CD14-positive monocyte (primary cell): ENCODE measurements around the gene GSTK1. TPM values are rescaled to one million over a fixed set of nuclear protein-coding genes. Genes with fewer than 3 reads are reported as not detected.

Experiments used
- DNase-seq, 3 donors: peaks; one replicate each; pipeline ENCODE4 v3.0.0-alpha.2; 2011 to 2022
- H2AFZ ChIP-seq: 2 replicates; pipeline ENCODE4 v1.6.0; 2012; ENCODE audit warnings: mild to moderate bottlenecking, low read depth, low read length, inconsistent platforms; ENCODE audit not compliant: insufficient read depth, poor library complexity, severe bottlenecking
- H3K27ac ChIP-seq, 2 donors: 1 replicate in 1 of 2; 2 replicates in 1 of 2; pipeline ENCODE4 v1.5.1; 2012 to 2013; ENCODE audit warnings: low read length in 2 of 2, control low read depth in 1 of 2, inconsistent platforms in 1 of 2, low read depth in 1 of 2, mild to moderate bottlenecking in 1 of 2
- H3K27me3 ChIP-seq, 2 donors: one replicate each; pipeline versions ENCODE4 v1.6.0 to v1.6.1; 2011 to 2013; ENCODE audit warnings: low read length in 2 of 2; ENCODE audit not compliant: control insufficient read depth in 2 of 2, insufficient read depth in 2 of 2
- H3K36me3 ChIP-seq, 2 donors: replicated peaks in 1 of 2; 1 replicate in 1 of 2; 2 replicates in 1 of 2; pipeline versions ENCODE4 v1.5.1 to v1.6.1; 2012 to 2013; ENCODE audit warnings: low read length in 2 of 2, control low read depth in 1 of 2, inconsistent platforms in 1 of 2, mild to moderate bottlenecking in 1 of 2; ENCODE audit not compliant: insufficient read depth in 2 of 2, control insufficient read depth in 1 of 2
- H3K4me1 ChIP-seq, 2 donors: 1 replicate in 1 of 2; 2 replicates in 1 of 2; pipeline versions ENCODE4 v1.5.1 to v1.6.1; 2012 to 2013; ENCODE audit warnings: low read length in 2 of 2, control low read depth in 1 of 2, inconsistent platforms in 1 of 2, mild to moderate bottlenecking in 1 of 2, moderate library complexity in 1 of 2; ENCODE audit not compliant: insufficient read depth in 2 of 2, control insufficient read depth in 1 of 2
- H3K4me2 ChIP-seq: replicated peaks from 2 replicates; pipeline ENCODE3; 2012; ENCODE audit warnings: low read length, moderate library complexity, mild to moderate bottlenecking; ENCODE audit not compliant: poor library complexity, severe bottlenecking; ENCODE audit errors: extremely low read depth
- H3K4me3 ChIP-seq, 3 experiments: fragments of 200-600 bp in 1 of 3; sonication (generic) in 1 of 3; replicated peaks in 1 of 3; 1 replicate in 2 of 3; 2 replicates in 1 of 3; pipeline ENCODE4 v1.5.1; 2011 to 2013; ENCODE audit warnings: low read length in 3 of 3, mild to moderate bottlenecking in 3 of 3, control low read depth in 2 of 3, low read depth in 2 of 3, inconsistent platforms in 1 of 3, moderate library complexity in 1 of 3
- H3K79me2 ChIP-seq: 2 replicates; pipeline ENCODE4 v1.6.0; 2012; ENCODE audit warnings: mild to moderate bottlenecking, control low read depth, inconsistent platforms, low read length, moderate library complexity; ENCODE audit not compliant: insufficient read depth
- H3K9ac ChIP-seq: 2 replicates; pipeline ENCODE4 v1.6.0; 2017; ENCODE audit warnings: low read length, mild to moderate bottlenecking; ENCODE audit not compliant: insufficient read depth, poor library complexity, severe bottlenecking
- H3K9me3 ChIP-seq, 2 donors: replicated peaks in 1 of 2; 1 replicate in 1 of 2; 2 replicates in 1 of 2; pipeline versions ENCODE4 v1.5.1 to v1.6.1; 2012 to 2013; ENCODE audit warnings: low read length in 2 of 2, control low read depth in 1 of 2; ENCODE audit not compliant: control insufficient read depth in 1 of 2, insufficient read depth in 1 of 2
- H4K20me1 ChIP-seq: 2 replicates; pipeline ENCODE4 v1.6.0; 2012; ENCODE audit warnings: mild to moderate bottlenecking, low read length, control low read depth, moderate library complexity; ENCODE audit not compliant: insufficient read depth
- H3K27ac Mint-ChIP-seq, 7 donors: one replicate each; pipeline ENCODE4 v1.8.0; 2020; ENCODE audit warnings: mild to moderate bottlenecking in 7 of 7, mixed read lengths in 7 of 7, moderate library complexity in 6 of 7, inconsistent platforms in 2 of 7
- H3K27me3 Mint-ChIP-seq, 3 donors: one replicate each; pipeline ENCODE4 v1.8.0; 2021 to 2022; ENCODE audit warnings: low read depth in 3 of 3, mild to moderate bottlenecking in 3 of 3, mixed read lengths in 3 of 3, moderate library complexity in 3 of 3, inconsistent platforms in 1 of 3
- H3K36me3 Mint-ChIP-seq, 2 donors: one replicate each; pipeline ENCODE4 v1.8.0; 2020; ENCODE audit warnings: mixed read lengths in 2 of 2, inconsistent platforms in 1 of 2, mild to moderate bottlenecking in 1 of 2
- H3K4me1 Mint-ChIP-seq: one replicate; pipeline ENCODE4 v1.8.0; 2020; ENCODE audit warnings: mild to moderate bottlenecking, mixed read lengths
- H3K4me3 Mint-ChIP-seq, 2 donors: one replicate each; pipeline ENCODE4 v1.8.0; 2020; ENCODE audit warnings: mild to moderate bottlenecking in 2 of 2, mixed read lengths in 2 of 2, moderate library complexity in 1 of 2
- H3K9me3 Mint-ChIP-seq, 7 donors: one replicate each; pipeline ENCODE4 v1.8.0; 2020 to 2022; ENCODE audit warnings: mixed read lengths in 7 of 7, mild to moderate bottlenecking in 6 of 7, moderate library complexity in 6 of 7, inconsistent platforms in 2 of 7
- WGBS: methylation state at CpG from one replicate; pipeline ENCODE4 v1.1.5; 2013; ENCODE audit warnings: missing lambda C conversion rate; ENCODE audit not compliant: insufficient coverage; 5-methylcytosine and 5-hydroxymethylcytosine counted together
- intact Hi-C, 2 donors: fragments of 100-400 bp; cut with micrococcal nuclease; formaldehyde crosslinking; loops; one replicate each; pipeline versions ENCODE4 v1.15.0 to v1.15.1; 2023
- polyA plus RNA-seq, 3 donors: library from polyadenylated mRNA; depleted of rRNA in 1 of 3; unstranded in 2 of 3; stranded (reverse) in 1 of 3; fragments of 300-500 nt in 2 of 3; fragments of >200 nt in 1 of 3; fragmentation: Illumina TruSeq in 2 of 3; gene quantifications; 1 replicate in 2 of 3; 2 replicates in 1 of 3; pipeline ENCODE4 v1.2.3, GENCODE V29; 2012 to 2021
- TF ChIP-seq, protein P1 (sequence below): fragments of 200-600 bp; IDR thresholded peaks from one replicate; pipeline ENCODE4 v1.8.0; 2022; ENCODE audit warnings: antibody characterized with exemption, mild to moderate bottlenecking

The GSTK1 gene
- polyA plus RNA-seq, 3 donors = 413 to 547 (median 427) TPM

DNA sequence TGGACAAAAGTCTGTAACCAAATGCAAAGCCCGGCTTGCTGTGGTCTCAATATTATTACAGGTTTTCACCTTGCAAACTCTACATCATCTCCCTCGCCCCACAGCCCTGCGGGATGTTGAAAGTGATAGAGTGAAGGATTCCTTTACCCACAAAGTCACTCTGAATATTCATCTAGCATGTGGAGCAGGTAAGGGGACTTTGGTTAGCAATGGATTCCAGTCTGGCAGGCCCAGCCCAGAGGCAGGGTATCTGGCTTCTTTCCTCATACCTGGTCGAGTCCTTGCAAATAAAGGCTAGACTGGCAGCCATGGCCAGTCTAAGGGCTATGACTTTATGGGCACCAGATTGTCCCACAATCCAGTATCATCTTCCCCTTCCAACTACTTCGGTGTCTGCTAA is 38.2 kb upstream of the GSTK1 start:
- H3K4me1 ChIP-seq = peaks cover 40 to 41% of the 10 kb centered on the region in 2 donors
- H3K27me3 ChIP-seq = no peaks in the 10 kb centered on the region
- peaks cover 0 to 9% of the 10 kb centered on the region in 2 donors for H3K36me3 Mint-ChIP-seq
- intact Hi-C loops = no loop called here
- DNase-seq = no peak
- H3K79me2 ChIP-seq = no peaks in the 10 kb centered on the region
- H3K36me3 ChIP-seq = no peaks in the 10 kb centered on the region
- TF ChIP-seq, protein P1, sequence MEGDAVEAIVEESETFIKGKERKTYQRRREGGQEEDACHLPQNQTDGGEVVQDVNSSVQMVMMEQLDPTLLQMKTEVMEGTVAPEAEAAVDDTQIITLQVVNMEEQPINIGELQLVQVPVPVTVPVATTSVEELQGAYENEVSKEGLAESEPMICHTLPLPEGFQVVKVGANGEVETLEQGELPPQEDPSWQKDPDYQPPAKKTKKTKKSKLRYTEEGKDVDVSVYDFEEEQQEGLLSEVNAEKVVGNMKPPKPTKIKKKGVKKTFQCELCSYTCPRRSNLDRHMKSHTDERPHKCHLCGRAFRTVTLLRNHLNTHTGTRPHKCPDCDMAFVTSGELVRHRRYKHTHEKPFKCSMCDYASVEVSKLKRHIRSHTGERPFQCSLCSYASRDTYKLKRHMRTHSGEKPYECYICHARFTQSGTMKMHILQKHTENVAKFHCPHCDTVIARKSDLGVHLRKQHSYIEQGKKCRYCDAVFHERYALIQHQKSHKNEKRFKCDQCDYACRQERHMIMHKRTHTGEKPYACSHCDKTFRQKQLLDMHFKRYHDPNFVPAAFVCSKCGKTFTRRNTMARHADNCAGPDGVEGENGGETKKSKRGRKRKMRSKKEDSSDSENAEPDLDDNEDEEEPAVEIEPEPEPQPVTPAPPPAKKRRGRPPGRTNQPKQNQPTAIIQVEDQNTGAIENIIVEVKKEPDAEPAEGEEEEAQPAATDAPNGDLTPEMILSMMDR = no peak
- no peaks in the 10 kb centered on the region for H3K9me3 ChIP-seq
- no peak overlapping the region for H3K4me3 ChIP-seq
- H3K9ac ChIP-seq = no peak overlapping the region
- 100% methylated on average over 2 of the region's 5 CpGs for WGBS
- peaks cover 50% of the 10 kb centered on the region for H3K4me1 Mint-ChIP-seq
- H4K20me1 ChIP-seq = no peaks in the 10 kb centered on the region
- no peak overlapping the region for H3K27ac Mint-ChIP-seq
- H3K27ac ChIP-seq = no peak overlapping the region
- peaks cover 0 to 3% (median 0%) of the 10 kb centered on the region in 7 donors for H3K9me3 Mint-ChIP-seq
- H3K4me2 ChIP-seq = no peak overlapping the region
- H3K4me3 Mint-ChIP-seq = no peak overlapping the region
- H2AFZ ChIP-seq = no peak overlapping the region
- peaks cover 0 to 5% (median 4%) of the 10 kb centered on the region in 3 donors for H3K27me3 Mint-ChIP-seq

DNA sequence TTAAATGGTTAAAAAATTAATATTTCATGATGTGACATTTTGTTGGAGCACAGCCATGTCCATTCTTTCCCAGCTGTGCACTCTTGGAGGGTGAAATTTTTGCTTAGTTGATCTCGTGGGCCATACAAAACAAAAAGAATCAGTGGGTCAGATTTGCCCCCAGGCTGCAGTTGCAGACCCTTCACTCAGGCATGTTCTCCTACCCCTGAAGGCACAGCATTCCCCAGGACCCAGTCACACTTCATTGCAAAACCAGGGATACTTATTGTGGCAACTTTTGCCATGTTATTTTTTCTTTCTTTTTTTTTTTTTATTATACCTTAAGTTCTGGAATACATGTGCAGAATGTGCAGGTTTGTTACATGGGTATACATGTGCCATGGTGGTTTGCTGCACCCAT is 35.4 kb upstream of the GSTK1 start:
- H3K4me1 Mint-ChIP-seq = peaks cover 34% of the 10 kb centered on the region

More for the DNA sequence above, 35.4 kb upstream of the GSTK1 start:
- intact Hi-C loops = no loop called here
- Histone ChIP-seq H3K4me1 (peaks cover 27 to 28% of the 10 kb centered on the region in 2 donors), H3K4me3 (no peak overlapping the region), H3K4me2 (no peak overlapping the region), H3K9ac (no peak overlapping the region), H3K79me2 (no peaks in the 10 kb centered on the region), H3K9me3 (no peaks in the 10 kb centered on the region), H3K27me3 (no peaks in the 10 kb centered on the region), H3K27ac (no peak overlapping the region), H3K36me3 (no peaks in the 10 kb centered on the region), H2AFZ (no peak overlapping the region), H4K20me1 (no peaks in the 10 kb centered on the region)
- no peaks in the 10 kb centered on the region for H3K36me3 Mint-ChIP-seq
- peaks cover 0 to 5% (median under 1%) of the 10 kb centered on the region in 3 donors for H3K27me3 Mint-ChIP-seq
- no peak for DNase-seq
- 92% methylated on average over 1 of the region's 1 CpG for WGBS
- H3K9me3 Mint-ChIP-seq = no peaks in the 10 kb centered on the region
- TF ChIP-seq, protein P1 = no peak
- no peak overlapping the region for H3K27ac Mint-ChIP-seq
- no peak overlapping the region for H3K4me3 Mint-ChIP-seq
